A549 (cell line): ENCODE measurements around the gene CHAF1A. TPM values are rescaled to one million over a fixed set of nuclear protein-coding genes. Genes with fewer than 3 reads are reported as not detected.

Experiments
- ATAC-seq, 2 experiments: fragments of 200-7000 bp in 1 of 2; fragments of >200 bp in 1 of 2; cut with Nextera tagmentation in 1 of 2; cut with Tn5 transposase in 1 of 2; 3 replicates each; pipeline versions ENCODE4 v1.8.0 to v1.9.1; 2018 to 2020; ENCODE audit warnings: mild to moderate bottlenecking in 1 of 2, moderate library complexity in 1 of 2
- CTCF ChIA-PET: fragments of 300-600 bp; sonication (Branson Sonifier 250); formaldehyde crosslinking; extraction: SDS; loops from one replicate; lab custom pipeline; 2021; ENCODE audit warnings: antibody characterized with exemption, inconsistent platforms; lab: Yijun Ruan, JAX
- POLR2A ChIA-PET: fragments of 350-600 bp; formaldehyde crosslinking; extraction: SDS; loops from one replicate; lab custom pipeline; 2021; ENCODE audit warnings: antibody characterized with exemption, inconsistent platforms; lab: Yijun Ruan, JAX
- DNase-seq, 2 experiments: peaks; one replicate each; pipeline versions ENCODE4 v3.0.0 to v3.0.0-alpha.2; 2011 to 2016; ENCODE audit warnings: low read depth in 1 of 2, low spot score in 1 of 2
- FAIRE-seq: peaks from 2 replicates; lab custom pipeline; 2011; peaks lifted over from hg19 to GRCh38; lab: Jason Lieb, UNC
- H3K27ac ChIP-seq, 2 experiments: fragments of >200 bp; sonication (Bioruptor Twin); formaldehyde crosslinking; 3 replicates each; pipeline ENCODE4 v1.5.1; 2016 to 2017
- H3K4me1 ChIP-seq: fragments of >200 bp; sonication (Bioruptor Twin); formaldehyde crosslinking; 3 replicates; pipeline ENCODE4 v1.6.1; 2016
- H3K4me2 ChIP-seq: fragments of >200 bp; sonication (Bioruptor Twin); formaldehyde crosslinking; 3 replicates; pipeline ENCODE4 v1.6.1; 2016
- H3K4me3 ChIP-seq: fragments of >200 bp; sonication (Bioruptor Twin); formaldehyde crosslinking; 3 replicates; pipeline ENCODE4 v1.5.1; 2016
- H3K9me3 ChIP-seq: fragments of >200 bp; sonication (Bioruptor Twin); formaldehyde crosslinking; 3 replicates; pipeline ENCODE4 v1.6.1; 2016
- ATOH8 ChIP-seq: fragments of 250-450 bp; sonication (Bioruptor Pico); IDR thresholded peaks from 2 replicates; pipeline ENCODE4 v1.5.0; 2020; ENCODE audit warnings: low read depth, mild to moderate bottlenecking, moderate library complexity
- CEBPB ChIP-seq, 2 experiments: fragments of >200 bp in 1 of 2; sonication (Bioruptor Twin) in 1 of 2; formaldehyde crosslinking in 1 of 2; IDR thresholded peaks; 2 replicates each; pipeline ENCODE4 v1.6.1; 2012 to 2016
- CHD4 ChIP-seq: fragments of 200-600 bp; sonication (generic); IDR thresholded peaks from 2 replicates; pipeline ENCODE4 v1.6.1; 2016; ENCODE audit warnings: antibody characterized with exemption, mild to moderate bottlenecking, borderline replicate concordance
- E2F6 ChIP-seq: IDR thresholded peaks from 2 replicates; pipeline ENCODE4 v1.6.1; 2012; ENCODE audit warnings: low read depth, borderline replicate concordance
- EHMT2 ChIP-seq: fragments of 200-600 bp; sonication (generic); IDR thresholded peaks from 2 replicates; pipeline ENCODE4 v1.6.1; 2016; ENCODE audit warnings: antibody characterized with exemption, low read depth, mild to moderate bottlenecking, moderate library complexity
- ELK1 ChIP-seq: fragments of 150-350 bp; IDR thresholded peaks from 2 replicates; pipeline ENCODE4 v1.6.1; 2014; ENCODE audit warnings: low read depth, mild to moderate bottlenecking, low read length
- ESRRA ChIP-seq: fragments of 150-350 bp; IDR thresholded peaks from 2 replicates; pipeline ENCODE4 v1.6.1; 2014; ENCODE audit warnings: mild to moderate bottlenecking, low read length, borderline replicate concordance
- FOSB ChIP-seq: fragments of 250-450 bp; sonication (Bioruptor Pico); IDR thresholded peaks from 2 replicates; pipeline ENCODE4 v1.5.0; 2020; ENCODE audit warnings: mild to moderate bottlenecking, moderate library complexity
- FOSL2 ChIP-seq, 2 experiments: fragments of 450-650 bp in 1 of 2; fragments of >200 bp in 1 of 2; sonication (Bioruptor Twin) in 1 of 2; formaldehyde crosslinking; IDR thresholded peaks; 2 replicates each; pipeline versions ENCODE4 v1.5.0 to v1.6.1; 2016 to 2020; ENCODE audit warnings: mild to moderate bottlenecking in 1 of 2, moderate library complexity in 1 of 2
- FOXS1 ChIP-seq: fragments of 250-450 bp; sonication (Bioruptor Pico); IDR thresholded peaks from 2 replicates; pipeline ENCODE4 v1.5.0; 2020; ENCODE audit warnings: mild to moderate bottlenecking, moderate library complexity
- HES2 ChIP-seq: fragments of >200 bp; sonication (Bioruptor Twin); formaldehyde crosslinking; IDR thresholded peaks from 2 replicates; pipeline ENCODE4 v1.6.1; 2016
- HOXA7 ChIP-seq: fragments of 250-450 bp; sonication (Bioruptor Pico); IDR thresholded peaks from 2 replicates; pipeline ENCODE4 v1.5.0; 2020; ENCODE audit warnings: mild to moderate bottlenecking, moderate library complexity
- HOXB13 ChIP-seq: fragments of 250-450 bp; sonication (Bioruptor Pico); IDR thresholded peaks from 2 replicates; pipeline ENCODE4 v1.5.0; 2020; ENCODE audit warnings: low read depth, mild to moderate bottlenecking, moderate library complexity
- HOXB5 ChIP-seq: fragments of 250-450 bp; sonication (Bioruptor Pico); IDR thresholded peaks from 2 replicates; pipeline ENCODE4 v1.5.0; 2020; ENCODE audit warnings: mild to moderate bottlenecking, moderate library complexity
- JUNB ChIP-seq: fragments of >200 bp; sonication (Bioruptor Twin); formaldehyde crosslinking; IDR thresholded peaks from 2 replicates; pipeline ENCODE4 v1.6.1; 2016
- KDM1A ChIP-seq: fragments of 200-600 bp; sonication (generic); IDR thresholded peaks from 2 replicates; pipeline ENCODE4 v1.6.1; 2016; ENCODE audit warnings: low read depth, mild to moderate bottlenecking
- MAFK ChIP-seq: fragments of 450-650 bp; IDR thresholded peaks from 2 replicates; pipeline ENCODE4 v1.6.1; 2014; ENCODE audit not compliant: partially characterized antibody
- MAX ChIP-seq: IDR thresholded peaks from 2 replicates; pipeline ENCODE4 v1.6.1; 2012
- NPAS2 ChIP-seq: fragments of 250-450 bp; sonication (Bioruptor Pico); IDR thresholded peaks from 2 replicates; pipeline ENCODE4 v1.8.0; 2022; ENCODE audit warnings: mild to moderate bottlenecking, moderate library complexity, borderline replicate concordance
- PBX3 ChIP-seq: IDR thresholded peaks from 2 replicates; pipeline ENCODE4 v1.6.1; 2012
- PHF8 ChIP-seq: fragments of 200-600 bp; sonication (generic); IDR thresholded peaks from 2 replicates; pipeline ENCODE4 v1.6.1; 2016; ENCODE audit warnings: low read depth, mild to moderate bottlenecking, antibody characterized with exemption, moderate library complexity, borderline replicate concordance
- POLR2AphosphoS2 ChIP-seq: conservative IDR thresholded peaks from 2 replicates; pipeline ENCODE4 v1.6.1; 2012; ENCODE audit warnings: low read length, improper control_type of control experiment, inconsistent platforms
- RARB ChIP-seq: fragments of 250-450 bp; sonication (Bioruptor Pico); IDR thresholded peaks from 2 replicates; pipeline ENCODE4 v1.8.0; 2021; ENCODE audit warnings: mild to moderate bottlenecking, moderate library complexity
- TFCP2L1 ChIP-seq: fragments of 250-450 bp; sonication (Bioruptor Pico); IDR thresholded peaks from 2 replicates; pipeline ENCODE4 v1.5.0; 2021; ENCODE audit warnings: mild to moderate bottlenecking
- WGBS: methylation state at CpG from one replicate; pipeline ENCODE4 v1.1.6; 2017; ENCODE audit errors: missing lambda C conversion rate; 5-methylcytosine and 5-hydroxymethylcytosine counted together
- polyA plus RNA-seq, 4 experiments: library from polyadenylated mRNA; depleted of rRNA in 3 of 4; stranded (reverse); fragments of >200 nt; fragmentation: RNase III in 1 of 4; extraction: RNeasy Plus Mini Kit Qiagen cat#74134 plus additional on column Dnase treatment in 1 of 4; gene quantifications; 2 replicates in 3 of 4; 3 replicates in 1 of 4; pipeline ENCODE4 v1.2.3, GENCODE V29; 2011 to 2017

The CHAF1A gene
- polyA plus RNA-seq, 2 of the 4 experiments (the other 2 are of a cell fraction) = 15.6 to 28.0 TPM

- no peak overlapping the region for H3K4me3 ChIP-seq
- DNase-seq (no peak), ATAC-seq (no peak), FAIRE-seq (no peak)
- CTCF ChIA-PET = interaction anchor here (0.8 to 3.0 kb wide), 5 partner anchors 10 to 34 kb away, joined by 3 to 21 read pairs (median 6); partner anchors contain the start of gene SH3GL1
- no peak overlapping the region for H3K27ac ChIP-seq
- WGBS = 96% methylated on average over 11 of the region's 19 CpGs
- TF ChIP-seq ATOH8 (CRISPR knock-in tag) = no peak
- no peak for TF ChIP-seq PBX3
- no peak for TF ChIP-seq ELK1
- no peak for TF ChIP-seq HOXB5 (CRISPR knock-in tag)
- no peak for TF ChIP-seq FOSL2 (IDR thresholded peaks at IDR 0.05)
- no peak for TF ChIP-seq FOSL2 (CRISPR knock-in tag; IDR thresholded peaks at IDR 0.05)
- TF ChIP-seq JUNB = no peak
- TF ChIP-seq HOXB13 = no peak
- no peak for TF ChIP-seq PHF8
- TF ChIP-seq FOXS1 (CRISPR knock-in tag) = no peak
- TF ChIP-seq TFCP2L1 = no peak
- no peak for TF ChIP-seq CHD4
- TF ChIP-seq MAX = no peak
- no peak for TF ChIP-seq HOXA7 (CRISPR knock-in tag)
- no peak for TF ChIP-seq FOSB (CRISPR knock-in tag)
- TF ChIP-seq RARB (CRISPR knock-in tag) = no peak
- TF ChIP-seq KDM1A = no peak
- POLR2A ChIA-PET = no interaction called here
- H3K4me1 ChIP-seq = peaks cover 23% of the 10 kb centered on the region
- no peaks in the 10 kb centered on the region for H3K9me3 ChIP-seq
- no peak overlapping the region for H3K4me2 ChIP-seq
Observed at GRCh38 chr19:4365791-4366665, 36.4 kb upstream of the CHAF1A start.

GRCh38 chr19:4366666-4367335 lies 35.6 kb upstream of the CHAF1A start:
- H3K4me3 ChIP-seq = no peak overlapping the region
- no peak overlapping the region for H3K4me2 ChIP-seq
- ChIA-PET POLR2A (no interaction called here), CTCF (interaction anchor here (1.2 to 3.0 kb wide), 2 partner anchors 14 to 34 kb away, joined by 6 to 21 read pairs; partner anchors contain the start of gene SH3GL1)
- DNase-seq (no peak), FAIRE-seq (no peak), ATAC-seq (no peak)
- H3K27ac ChIP-seq = no peak overlapping the region
- TF ChIP-seq NPAS2 = no peak
- no peak for TF ChIP-seq CEBPB (IDR thresholded peaks at IDR 0.05)
- no peak for TF ChIP-seq CHD4
- no peak for TF ChIP-seq ESRRA
- no peak for TF ChIP-seq MAX
- TF ChIP-seq POLR2AphosphoS2 = no peak
- no peak for TF ChIP-seq KDM1A
- no peak for TF ChIP-seq E2F6
- no peak for TF ChIP-seq FOSL2 (IDR thresholded peaks at IDR 0.05)
- TF ChIP-seq FOSL2 (CRISPR knock-in tag; IDR thresholded peaks at IDR 0.05) = no peak
- TF ChIP-seq EHMT2 = no peak
- no peak for TF ChIP-seq HES2
- no peak for TF ChIP-seq FOSB (CRISPR knock-in tag)
- TF ChIP-seq MAFK = no peak
- H3K9me3 ChIP-seq = no peaks in the 10 kb centered on the region
- 97% methylated on average over 7 of the region's 16 CpGs for WGBS
- peaks cover 15% of the 10 kb centered on the region for H3K4me1 ChIP-seq
